ENCODE measurements around the gene CR1. TPM values are rescaled to one million over a fixed set of nuclear protein-coding genes. Genes with fewer than 3 reads are reported as not detected.
A peak's percentile ranks its signal among the peaks of the same experiment; 100 is the strongest.
"Not testable (repeated sequence)": the region's sequence is repeated elsewhere in the genome, so short reads cannot be mapped to it uniquely, and the experiment has no call there.

CR1 gene
- total RNA-seq, 1 donor from 2014 or later, result 0.09 TPM

DNA sequence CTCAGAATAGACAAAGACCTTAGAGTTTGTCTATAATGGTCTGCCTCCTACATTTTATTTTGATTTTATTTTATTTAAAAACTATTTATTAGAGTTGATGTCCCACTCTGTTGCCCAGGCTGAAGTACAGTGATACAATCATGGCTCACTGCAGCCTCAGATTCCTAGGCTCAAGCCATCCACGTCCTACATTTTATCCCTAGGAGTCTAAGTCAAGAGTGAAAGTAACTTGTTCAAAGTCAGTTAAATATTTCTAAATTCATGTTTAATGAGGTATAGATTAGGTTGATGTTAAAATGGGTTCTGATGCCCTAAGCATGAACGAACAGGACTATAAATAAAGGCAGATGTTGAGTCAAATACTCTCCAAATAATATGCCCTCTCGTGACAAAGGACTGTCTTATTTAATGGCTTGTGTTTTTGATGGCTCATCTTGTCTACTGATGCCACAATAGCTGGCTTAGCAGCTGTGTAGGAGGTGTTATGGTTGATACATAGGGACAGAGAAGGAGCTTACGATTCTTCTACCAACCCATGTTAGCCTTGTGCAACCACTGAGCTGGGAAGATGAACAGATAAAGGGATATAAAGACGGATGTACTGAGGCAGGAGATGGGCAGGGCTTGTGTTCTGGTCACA is 83.0 kb downstream of the CR1 start:
- H3K79me2 ChIP-seq (ENCODE audit: insufficient read depth, low read length), result no peaks in the 10 kb centered on the region
- H3K27ac ChIP-seq (ENCODE audit: low read depth, low read length), result no peak overlapping the region
- H3K9ac ChIP-seq (ENCODE audit: low read length), result no peak overlapping the region
- Mint-ChIP-seq H3K4me1 (ENCODE audit: low read depth, unreplicated experiment) (peaks cover 12% of the 10 kb centered on the region), H3K27ac (ENCODE audit: unreplicated experiment) (no peak overlapping the region), H3K27me3 (ENCODE audit: low read depth, unreplicated experiment) (peaks cover 8% of the 10 kb centered on the region), H3K36me3 (ENCODE audit: low read depth, unreplicated experiment) (no peaks in the 10 kb centered on the region), H3K4me3 (ENCODE audit: unreplicated experiment) (no peak overlapping the region), H3K9me3 (ENCODE audit: unreplicated experiment) (peaks cover 1% of the 10 kb centered on the region)
- no peak overlapping the region for H2AFZ ChIP-seq (ENCODE audit: low read depth, low read length)
- H4K20me1 ChIP-seq (ENCODE audit: insufficient read depth, low read length), result no peaks in the 10 kb centered on the region
- peaks cover 4% of the 10 kb centered on the region for H3K27me3 ChIP-seq (ENCODE audit: insufficient read depth, low read length)
- DNase-seq (ENCODE audit: low read depth) (no peak), FAIRE-seq (no peak)
- H3K4me2 ChIP-seq (ENCODE audit: low read length), result no peak overlapping the region
- H3K4me3 ChIP-seq (ENCODE audit: insufficient read depth, low read depth, low read length), result no peak overlapping the region
- H3K9me3 ChIP-seq (ENCODE audit: insufficient read depth, low read depth, low read length), result no peaks in the 10 kb centered on the region
- H3K36me3 ChIP-seq (ENCODE audit: insufficient read depth, low read length), result no peaks in the 10 kb centered on the region
- H3K4me1 ChIP-seq (ENCODE audit: insufficient read depth, low read length), result no peaks in the 10 kb centered on the region
- TF ChIP-seq EZH2 (IDR thresholded peaks at IDR 0.05; ENCODE audit: insufficient read depth, low read length), result no peak
- TF ChIP-seq, protein P1, sequence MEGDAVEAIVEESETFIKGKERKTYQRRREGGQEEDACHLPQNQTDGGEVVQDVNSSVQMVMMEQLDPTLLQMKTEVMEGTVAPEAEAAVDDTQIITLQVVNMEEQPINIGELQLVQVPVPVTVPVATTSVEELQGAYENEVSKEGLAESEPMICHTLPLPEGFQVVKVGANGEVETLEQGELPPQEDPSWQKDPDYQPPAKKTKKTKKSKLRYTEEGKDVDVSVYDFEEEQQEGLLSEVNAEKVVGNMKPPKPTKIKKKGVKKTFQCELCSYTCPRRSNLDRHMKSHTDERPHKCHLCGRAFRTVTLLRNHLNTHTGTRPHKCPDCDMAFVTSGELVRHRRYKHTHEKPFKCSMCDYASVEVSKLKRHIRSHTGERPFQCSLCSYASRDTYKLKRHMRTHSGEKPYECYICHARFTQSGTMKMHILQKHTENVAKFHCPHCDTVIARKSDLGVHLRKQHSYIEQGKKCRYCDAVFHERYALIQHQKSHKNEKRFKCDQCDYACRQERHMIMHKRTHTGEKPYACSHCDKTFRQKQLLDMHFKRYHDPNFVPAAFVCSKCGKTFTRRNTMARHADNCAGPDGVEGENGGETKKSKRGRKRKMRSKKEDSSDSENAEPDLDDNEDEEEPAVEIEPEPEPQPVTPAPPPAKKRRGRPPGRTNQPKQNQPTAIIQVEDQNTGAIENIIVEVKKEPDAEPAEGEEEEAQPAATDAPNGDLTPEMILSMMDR (IDR thresholded peaks at IDR 0.05; ENCODE audit: insufficient read depth, low read depth, low read length), result no peak

DNA sequence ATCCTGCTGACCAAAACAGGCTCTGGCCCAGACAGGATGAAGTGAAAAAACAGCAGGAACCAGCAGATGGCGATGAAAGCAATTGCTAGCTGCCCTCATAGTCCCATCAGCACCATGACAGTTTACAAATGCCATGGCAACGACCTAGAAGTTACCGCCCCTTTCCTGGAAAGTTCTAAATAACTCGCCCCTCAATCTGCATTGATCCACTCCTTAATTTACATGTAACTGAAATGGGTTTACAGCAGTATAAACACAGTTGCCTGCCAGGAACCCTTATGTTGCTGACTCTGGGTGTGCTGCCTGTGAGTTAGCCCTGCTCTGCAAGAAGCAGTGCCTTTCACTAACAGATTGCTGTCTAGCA is 83.5 kb downstream of the CR1 start:
- Mint-ChIP-seq H3K27ac (ENCODE audit: unreplicated experiment) (no peak overlapping the region), H3K36me3 (ENCODE audit: low read depth, unreplicated experiment) (no peaks in the 10 kb centered on the region), H3K9me3 (ENCODE audit: unreplicated experiment) (peaks cover 1% of the 10 kb centered on the region), H3K4me3 (ENCODE audit: unreplicated experiment) (no peak overlapping the region), H3K4me1 (ENCODE audit: low read depth, unreplicated experiment) (peaks cover 12% of the 10 kb centered on the region), H3K27me3 (ENCODE audit: low read depth, unreplicated experiment) (peaks cover 8% of the 10 kb centered on the region)
- Histone ChIP-seq H3K27me3 (ENCODE audit: insufficient read depth, low read length) (peaks cover 4% of the 10 kb centered on the region), H3K9me3 (ENCODE audit: insufficient read depth, low read depth, low read length) (no peaks in the 10 kb centered on the region), H3K27ac (ENCODE audit: low read depth, low read length) (no peak overlapping the region), H3K9ac (ENCODE audit: low read length) (no peak overlapping the region), H3K4me3 (ENCODE audit: insufficient read depth, low read depth, low read length) (no peak overlapping the region), H4K20me1 (ENCODE audit: insufficient read depth, low read length) (no peaks in the 10 kb centered on the region), H3K4me1 (ENCODE audit: insufficient read depth, low read length) (no peaks in the 10 kb centered on the region), H3K4me2 (ENCODE audit: low read length) (no peak overlapping the region), H2AFZ (ENCODE audit: low read depth, low read length) (no peak overlapping the region), H3K36me3 (ENCODE audit: insufficient read depth, low read length) (no peaks in the 10 kb centered on the region), H3K79me2 (ENCODE audit: insufficient read depth, low read length) (no peaks in the 10 kb centered on the region)
- peak; percentile 30 for DNase-seq (ENCODE audit: low read depth)
- no peak for TF ChIP-seq EZH2 (IDR thresholded peaks at IDR 0.05; ENCODE audit: insufficient read depth, low read length)
- TF ChIP-seq, protein P1 (IDR thresholded peaks at IDR 0.05; ENCODE audit: insufficient read depth, low read depth, low read length), result peak; percentile 50
- FAIRE-seq, result no peak

DNA sequence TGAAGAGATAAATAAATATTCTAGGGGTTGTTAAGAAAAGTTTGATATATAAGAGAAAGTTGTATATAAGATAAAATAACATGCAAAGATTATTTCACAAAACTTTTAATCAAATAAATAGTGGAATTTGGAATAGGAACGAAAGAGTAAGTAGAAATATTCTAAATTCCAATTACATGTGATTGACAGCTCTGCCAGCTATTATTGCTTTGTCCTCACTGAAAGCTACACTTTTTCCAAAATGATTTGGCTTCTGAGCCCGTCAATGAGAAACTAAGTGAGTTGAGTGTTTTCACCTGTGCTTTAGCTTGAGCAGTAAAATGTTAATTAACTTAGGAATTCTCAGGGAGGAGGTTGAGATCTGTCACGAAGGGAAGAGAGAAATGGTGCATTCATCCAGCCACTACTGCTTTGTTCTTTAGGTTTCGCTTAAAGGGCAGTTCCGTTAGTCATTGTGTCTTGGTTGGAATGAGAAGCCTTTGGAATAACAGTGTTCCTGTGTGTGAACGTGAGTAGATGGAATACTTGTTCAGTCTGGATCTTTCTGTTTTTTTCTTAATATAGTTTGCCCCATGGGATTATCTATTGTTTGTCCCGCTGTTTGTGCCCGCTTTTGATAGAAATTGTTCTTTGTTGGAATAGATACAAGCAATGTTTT is 85.7 kb downstream of the CR1 start:
- Histone ChIP-seq H3K9ac (ENCODE audit: low read length) (no peak overlapping the region), H3K4me2 (ENCODE audit: low read length) (no peak overlapping the region), H2AFZ (ENCODE audit: low read depth, low read length) (no peak overlapping the region), H3K4me1 (ENCODE audit: insufficient read depth, low read length) (no peaks in the 10 kb centered on the region), H3K4me3 (ENCODE audit: insufficient read depth, low read depth, low read length) (no peak overlapping the region), H3K27me3 (ENCODE audit: insufficient read depth, low read length) (peaks cover 4% of the 10 kb centered on the region), H3K79me2 (ENCODE audit: insufficient read depth, low read length) (no peaks in the 10 kb centered on the region), H3K36me3 (ENCODE audit: insufficient read depth, low read length) (no peaks in the 10 kb centered on the region), H3K27ac (ENCODE audit: low read depth, low read length) (no peak overlapping the region), H3K9me3 (ENCODE audit: insufficient read depth, low read depth, low read length) (no peaks in the 10 kb centered on the region), H4K20me1 (ENCODE audit: insufficient read depth, low read length) (no peaks in the 10 kb centered on the region)
- TF ChIP-seq EZH2 (IDR thresholded peaks at IDR 0.05; ENCODE audit: insufficient read depth, low read length), result no peak
- TF ChIP-seq, protein P1 (IDR thresholded peaks at IDR 0.05; ENCODE audit: insufficient read depth, low read depth, low read length), result no peak
- Mint-ChIP-seq H3K36me3 (ENCODE audit: low read depth, unreplicated experiment) (no peaks in the 10 kb centered on the region), H3K27me3 (ENCODE audit: low read depth, unreplicated experiment) (peaks cover 12% of the 10 kb centered on the region), H3K27ac (ENCODE audit: unreplicated experiment) (no peak overlapping the region), H3K9me3 (ENCODE audit: unreplicated experiment) (peaks cover 1% of the 10 kb centered on the region), H3K4me1 (ENCODE audit: low read depth, unreplicated experiment) (peaks cover 5% of the 10 kb centered on the region), H3K4me3 (ENCODE audit: unreplicated experiment) (no peak overlapping the region)
- FAIRE-seq (no peak), DNase-seq (ENCODE audit: low read depth) (no peak)

DNA sequence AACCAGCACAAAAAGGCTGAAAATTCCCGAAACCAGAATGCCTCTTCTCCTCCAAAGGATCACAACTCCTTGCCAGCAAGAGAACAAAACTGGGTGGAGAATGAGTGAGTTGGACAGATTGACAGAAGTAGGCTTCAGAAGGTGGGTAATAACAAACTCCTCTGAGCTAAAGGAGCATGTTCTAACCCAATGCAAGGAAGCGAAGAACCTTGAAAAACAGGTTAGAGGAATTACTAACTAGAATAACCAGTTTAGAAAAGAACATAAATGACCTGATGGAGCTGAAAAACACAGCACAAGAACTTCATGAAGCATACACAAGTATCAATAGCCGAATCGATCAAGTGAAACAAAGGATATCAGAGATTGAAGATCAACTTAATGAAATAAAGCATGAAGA is 93.5 kb downstream of the CR1 start:
- H3K27me3 ChIP-seq (ENCODE audit: insufficient read depth, low read length); H3K4me1 Mint-ChIP-seq (ENCODE audit: low read depth, unreplicated experiment); H3K27me3 Mint-ChIP-seq (ENCODE audit: low read depth, unreplicated experiment); H3K4me2 ChIP-seq (ENCODE audit: low read length); H3K9me3 ChIP-seq (ENCODE audit: insufficient read depth, low read depth, low read length); H3K4me3 ChIP-seq (ENCODE audit: insufficient read depth, low read depth, low read length); H2AFZ ChIP-seq (ENCODE audit: low read depth, low read length); H3K9ac ChIP-seq (ENCODE audit: low read length); DNase-seq (ENCODE audit: low read depth); H3K36me3 ChIP-seq (ENCODE audit: insufficient read depth, low read length); H3K9me3 Mint-ChIP-seq (ENCODE audit: unreplicated experiment); H3K36me3 Mint-ChIP-seq (ENCODE audit: low read depth, unreplicated experiment); H3K27ac ChIP-seq (ENCODE audit: low read depth, low read length); FAIRE-seq; H3K79me2 ChIP-seq (ENCODE audit: insufficient read depth, low read length); H3K27ac Mint-ChIP-seq (ENCODE audit: unreplicated experiment); H4K20me1 ChIP-seq (ENCODE audit: insufficient read depth, low read length); H3K4me3 Mint-ChIP-seq (ENCODE audit: unreplicated experiment); H3K4me1 ChIP-seq (ENCODE audit: insufficient read depth, low read length): not testable (repeated sequence)
